Esophagus muscularis mucosa (tissue), 4 donors: Measurements from ENCODE around the gene EZR. TPM values are rescaled to one million over a fixed set of nuclear protein-coding genes. Genes with fewer than 3 reads are reported as not detected.
"Not testable (repeated sequence)": the region's sequence is repeated elsewhere in the genome, so short reads cannot be mapped to it uniquely, and the experiment has no call there.

Experiments used
- DNase-seq: peaks from one replicate; pipeline ENCODE4 v3.0.0-alpha.2; 2017; ENCODE audit errors: extremely low spot score
- H3K27ac ChIP-seq, 4 donors: fragments of 200-600 bp; sonication (generic); replicated peaks in 1 of 4; 1 replicate in 3 of 4; 2 replicates in 1 of 4; pipeline ENCODE4 v1.5.1; 2016 to 2019; ENCODE audit warnings: mild to moderate bottlenecking in 1 of 4
- H3K27me3 ChIP-seq, 4 donors: fragments of 200-600 bp; sonication (generic); one replicate each; pipeline versions ENCODE4 v1.5.1 to v1.6.0; 2016 to 2019
- H3K36me3 ChIP-seq, 4 donors: fragments of 200-600 bp; sonication (generic); one replicate each; pipeline ENCODE4 v1.5.1; 2016 to 2019
- H3K4me1 ChIP-seq, 4 donors: fragments of 200-600 bp; sonication (generic); one replicate each; pipeline ENCODE4 v1.5.1; 2016 to 2019
- H3K4me3 ChIP-seq, 4 donors: fragments of 200-600 bp; sonication (generic); 1 replicate in 2 of 4; 2 replicates in 2 of 4; pipeline ENCODE4 v1.5.1; 2016 to 2019; ENCODE audit warnings: mild to moderate bottlenecking in 4 of 4, moderate library complexity in 1 of 4
- H3K9me3 ChIP-seq, 4 donors: fragments of 200-600 bp; sonication (generic); 1 replicate in 3 of 4; 2 replicates in 1 of 4; pipeline ENCODE4 v1.5.1; 2016 to 2019
- EP300 ChIP-seq: sonication (generic); formaldehyde crosslinking; IDR thresholded peaks from one replicate; pipeline ENCODE4 v1.6.1; 2017; ENCODE audit warnings: antibody characterized with exemption
- POLR2A ChIP-seq: fragments of 450-650 bp; IDR thresholded peaks from one replicate; pipeline ENCODE4 v1.6.1; 2017; ENCODE audit warnings: antibody characterized with exemption, moderate library complexity, mild to moderate bottlenecking, low read depth
- POLR2AphosphoS5 ChIP-seq, 2 donors: sonication (generic); formaldehyde crosslinking; IDR thresholded peaks; one replicate each; pipeline ENCODE4 v1.6.1; 2017; ENCODE audit warnings: antibody characterized with exemption in 2 of 2
- WGBS: methylation state at CpG from one replicate; pipeline ENCODE4 v1.1.5; 2018; 5-methylcytosine and 5-hydroxymethylcytosine counted together
- intact Hi-C: fragments of 100-400 bp; cut with DNase I; formaldehyde crosslinking; loops from one replicate; pipeline ENCODE4 v1.15.1; 2023
- total RNA-seq, 4 donors: library from RNA; depleted of rRNA; stranded (reverse); fragments of >200 nt; gene quantifications; one replicate each; pipeline versions ENCODE4 v1.1.0 to v1.2.1, GENCODE V29; 2016
- TF ChIP-seq, protein P1 (sequence below), 3 experiments: fragments of 200-600 bp in 2 of 3; fragments of 450-650 bp in 1 of 3; sonication (generic) in 2 of 3; IDR thresholded peaks; one replicate each; pipeline ENCODE4 v1.5.1; 2017 to 2019; ENCODE audit warnings: antibody characterized with exemption in 3 of 3, mild to moderate bottlenecking in 2 of 3, moderate library complexity in 1 of 3

The EZR gene
- total RNA-seq, 4 donors from 2014 or later = 205 to 226 (median 212) TPM

DNA sequence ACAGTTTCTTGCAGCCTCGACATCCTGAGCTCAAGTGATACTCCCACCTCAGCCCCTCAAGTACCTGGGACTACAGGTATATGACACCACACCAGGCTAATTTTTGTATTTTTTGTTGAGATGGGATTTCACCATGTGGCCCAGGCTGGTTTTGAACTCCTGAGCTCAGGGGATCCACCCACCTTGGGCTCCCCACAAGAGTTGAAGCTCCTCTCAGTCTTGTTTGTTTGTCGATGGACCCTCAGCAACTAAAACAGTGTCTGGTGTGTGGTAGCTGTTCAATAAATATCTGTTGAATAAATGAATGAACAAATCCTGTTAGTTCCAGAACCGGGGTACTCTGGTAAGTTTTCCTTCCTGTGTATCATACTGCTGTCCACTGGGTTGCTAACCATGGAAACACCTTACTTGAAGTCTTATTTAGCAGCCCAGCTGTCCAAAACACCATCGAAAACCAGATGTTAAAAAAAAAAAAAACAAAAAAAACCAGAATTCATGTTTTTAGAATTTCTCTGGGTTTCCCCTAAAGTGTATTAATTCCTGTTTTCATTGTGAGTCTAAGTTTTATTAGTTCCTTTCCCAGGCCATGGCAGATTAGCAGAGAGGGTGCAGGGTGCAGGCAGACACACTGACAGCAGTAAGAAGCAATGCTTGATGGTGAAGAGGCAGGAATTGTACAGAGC, 7.8 kb upstream of the EZR start:
- DNase-seq = no peak
- Histone ChIP-seq H3K36me3 (no peaks in the 10 kb centered on the region), H3K4me1 (peaks cover 4 to 13% (median 11%) of the 10 kb centered on the region in 4 donors), H3K9me3 (no peaks in the 10 kb centered on the region), H3K4me3 (no peak overlapping the region), H3K27me3 (no peaks in the 10 kb centered on the region), H3K27ac (no peak overlapping the region)
- 75% methylated on average over 4 of the region's 4 CpGs for WGBS
- no peak for TF ChIP-seq EP300
- TF ChIP-seq, protein P1, sequence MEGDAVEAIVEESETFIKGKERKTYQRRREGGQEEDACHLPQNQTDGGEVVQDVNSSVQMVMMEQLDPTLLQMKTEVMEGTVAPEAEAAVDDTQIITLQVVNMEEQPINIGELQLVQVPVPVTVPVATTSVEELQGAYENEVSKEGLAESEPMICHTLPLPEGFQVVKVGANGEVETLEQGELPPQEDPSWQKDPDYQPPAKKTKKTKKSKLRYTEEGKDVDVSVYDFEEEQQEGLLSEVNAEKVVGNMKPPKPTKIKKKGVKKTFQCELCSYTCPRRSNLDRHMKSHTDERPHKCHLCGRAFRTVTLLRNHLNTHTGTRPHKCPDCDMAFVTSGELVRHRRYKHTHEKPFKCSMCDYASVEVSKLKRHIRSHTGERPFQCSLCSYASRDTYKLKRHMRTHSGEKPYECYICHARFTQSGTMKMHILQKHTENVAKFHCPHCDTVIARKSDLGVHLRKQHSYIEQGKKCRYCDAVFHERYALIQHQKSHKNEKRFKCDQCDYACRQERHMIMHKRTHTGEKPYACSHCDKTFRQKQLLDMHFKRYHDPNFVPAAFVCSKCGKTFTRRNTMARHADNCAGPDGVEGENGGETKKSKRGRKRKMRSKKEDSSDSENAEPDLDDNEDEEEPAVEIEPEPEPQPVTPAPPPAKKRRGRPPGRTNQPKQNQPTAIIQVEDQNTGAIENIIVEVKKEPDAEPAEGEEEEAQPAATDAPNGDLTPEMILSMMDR (IDR thresholded peaks at IDR 0.05) = no peak
- no peak for TF ChIP-seq POLR2A
- intact Hi-C loops = no loop called here

DNA sequence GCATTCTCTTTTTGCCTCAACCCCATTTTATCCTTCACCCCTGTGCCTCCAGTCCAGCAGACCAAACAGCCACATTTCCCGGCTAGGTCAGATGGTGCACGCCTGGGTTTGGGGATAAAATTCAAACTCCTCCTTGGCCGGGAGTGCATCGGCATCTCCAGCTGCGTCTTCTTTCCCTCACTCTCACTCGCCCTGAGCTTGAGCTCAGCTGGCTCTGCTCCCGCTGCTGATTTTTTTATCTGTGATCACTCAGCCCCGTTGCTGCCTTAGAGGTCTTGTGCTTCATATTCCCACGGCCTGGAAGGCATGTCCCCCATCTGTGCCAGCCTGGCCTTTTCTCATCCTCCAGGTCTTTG, 6.8 kb upstream of the EZR start:
- TF ChIP-seq, protein P1 (IDR thresholded peaks at IDR 0.05) = no peak
- peak in 1 of 2 donors; percentile 29 for TF ChIP-seq POLR2AphosphoS5 (IDR thresholded peaks at IDR 0.05)
- WGBS = 35% methylated on average over 9 of the region's 9 CpGs
- no peak for DNase-seq
- Histone ChIP-seq H3K4me1 (peaks cover 4 to 13% (median 11%) of the 10 kb centered on the region in 4 donors), H3K27ac (peak overlapping the region; percentile 35 to 67 (median 56)), H3K9me3 (no peaks in the 10 kb centered on the region), H3K4me3 (no peak overlapping the region), H3K36me3 (no peaks in the 10 kb centered on the region), H3K27me3 (no peaks in the 10 kb centered on the region)
- intact Hi-C loops = no loop called here

DNA sequence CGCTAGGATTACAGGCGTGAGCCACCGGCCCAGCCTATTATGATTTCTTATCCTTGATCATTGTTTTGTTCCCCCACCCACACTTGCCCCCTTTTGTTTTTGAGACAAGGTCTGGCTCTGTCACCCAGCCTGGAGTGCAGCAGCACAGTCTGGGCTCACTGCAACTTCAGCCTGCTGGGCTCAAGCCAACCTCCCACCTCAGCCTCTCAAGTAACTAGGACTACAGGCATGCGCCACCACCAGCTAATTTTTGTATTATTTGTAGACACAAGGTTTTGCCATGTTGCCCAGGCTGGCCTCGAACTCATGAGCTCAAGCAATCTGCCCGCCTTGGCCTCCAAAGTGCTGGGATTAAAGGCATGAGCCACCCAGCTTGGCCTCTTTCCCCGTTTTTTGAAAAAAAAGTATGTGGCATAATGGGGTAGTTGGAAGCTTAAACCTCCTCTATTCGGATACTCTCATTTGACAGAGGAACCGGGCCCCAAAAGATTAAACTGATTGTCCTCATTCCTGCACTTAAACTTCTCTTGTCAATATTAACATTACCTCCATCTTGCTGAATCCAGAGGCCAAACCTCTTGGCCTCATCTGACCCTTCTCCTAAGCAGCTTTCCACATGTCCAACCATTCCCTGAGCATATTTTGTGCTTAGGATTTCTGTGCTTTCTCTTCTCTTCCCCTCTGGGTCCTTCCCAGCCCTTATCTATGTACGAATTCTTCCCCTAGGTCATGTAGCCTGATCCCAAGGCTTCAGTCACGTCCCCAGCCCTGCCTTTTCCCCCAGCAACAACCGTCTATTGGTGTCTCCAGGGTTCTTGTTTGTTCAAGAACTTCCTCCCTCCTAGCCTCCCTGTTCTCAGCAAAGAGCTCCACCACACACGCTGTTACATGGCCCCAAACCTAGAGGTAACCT, 6.1 kb upstream of the EZR start:
- intact Hi-C loops = no loop called here
- H3K36me3 ChIP-seq = no peaks in the 10 kb centered on the region
- WGBS = 82% methylated on average over 13 of the region's 13 CpGs

DNA sequence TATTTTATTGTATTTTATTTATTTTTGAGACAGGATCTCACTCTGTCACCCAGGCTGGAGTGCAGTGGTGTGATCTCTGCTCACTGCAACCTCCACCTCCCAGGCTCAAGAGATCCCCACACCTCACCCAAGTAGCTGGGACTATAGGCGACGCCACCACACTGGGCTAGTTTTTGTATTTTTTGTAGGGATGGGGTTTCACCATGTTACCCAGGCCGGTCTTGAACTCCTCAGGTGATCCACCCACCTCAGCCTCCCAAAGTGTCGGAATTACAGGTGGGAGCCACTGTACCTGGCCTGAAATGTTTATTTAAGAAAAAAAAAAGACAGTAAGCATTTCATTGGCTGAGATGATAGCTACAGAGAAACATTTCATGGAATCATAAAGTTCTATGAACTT, 4.4 kb upstream of the EZR start:
- H3K9me3 ChIP-seq, H3K4me3 ChIP-seq, DNase-seq, H3K36me3 ChIP-seq, intact Hi-C loops, H3K27ac ChIP-seq, H3K27me3 ChIP-seq: not testable (repeated sequence)
- 98% methylated on average over 4 of the region's 4 CpGs for WGBS
- H3K4me1 ChIP-seq = peaks cover 7 to 22% (median 19%) of the 10 kb centered on the region in 4 donors

More for the DNA sequence above, 6.1 kb upstream of the EZR start:
- H3K9me3 ChIP-seq = no peaks in the 10 kb centered on the region
- DNase-seq = no peak
- H3K4me1 ChIP-seq = peaks cover 4 to 13% (median 11%) of the 10 kb centered on the region in 4 donors
- no peak overlapping the region for H3K4me3 ChIP-seq
- H3K27ac ChIP-seq = peak overlapping the region; percentile 35 to 67 (median 56)
- TF ChIP-seq, protein P1 (IDR thresholded peaks at IDR 0.05) = no peak
- TF ChIP-seq EP300 (no peak), POLR2AphosphoS5 (IDR thresholded peaks at IDR 0.05) (no peak), POLR2A (no peak)
- H3K27me3 ChIP-seq = no peaks in the 10 kb centered on the region

DNA sequence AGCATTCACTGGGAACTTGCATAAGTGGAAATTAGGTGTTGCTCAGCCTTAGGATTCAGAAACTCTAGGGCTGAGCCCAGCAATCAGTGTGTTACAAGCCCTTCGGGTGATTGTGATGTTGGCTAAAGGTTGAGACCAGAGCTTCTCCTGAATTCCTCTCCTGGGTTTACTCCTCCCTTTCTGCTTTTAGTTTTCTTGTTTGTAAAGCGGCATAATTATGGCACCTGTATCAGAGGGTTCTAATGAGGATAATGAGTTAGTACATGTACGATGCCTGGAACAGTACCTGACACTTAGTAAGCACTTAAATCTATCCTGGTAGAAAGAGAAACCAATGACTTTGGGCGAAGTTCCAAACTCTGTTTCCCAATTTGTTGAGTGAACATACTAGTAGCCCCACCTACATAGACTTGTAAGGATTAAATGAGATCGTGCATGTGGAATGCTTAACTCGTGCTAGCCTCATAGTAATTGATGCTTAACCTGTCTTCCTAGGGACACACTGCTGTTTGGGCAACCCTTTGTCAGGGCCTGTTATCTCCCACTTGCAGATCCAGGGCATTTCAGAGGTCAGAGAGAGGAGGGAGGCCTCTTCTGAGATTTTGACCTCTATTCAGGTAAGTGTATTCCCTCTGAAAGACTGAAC, 932 bp upstream of the EZR start:
- Histone ChIP-seq H3K27ac (peak overlapping the region; percentile 98 to 100 (median 98)), H3K27me3 (no peaks in the 10 kb centered on the region), H3K4me1 (peaks cover 22 to 35% (median 30%) of the 10 kb centered on the region in 4 donors), H3K4me3 (peak overlapping the region in 1 of 4 donors; percentile 95), H3K9me3 (no peaks in the 10 kb centered on the region), H3K36me3 (no peaks in the 10 kb centered on the region)
- TF ChIP-seq, protein P1 (IDR thresholded peaks at IDR 0.05) = no peak
- TF ChIP-seq POLR2AphosphoS5 (IDR thresholded peaks at IDR 0.05) (no peak), POLR2A (no peak), EP300 (no peak)
- DNase-seq = no peak
- 88% methylated on average over 6 of the region's 6 CpGs for WGBS
- intact Hi-C loops = loop anchor here (2.0 kb wide), 2 partner anchors 31 to 51 kb away; no protein-coding TSS in a partner anchor
